ENCODE measurements around the gene LRCH4.
A peak's percentile ranks its signal among the peaks of the same experiment; 100 is the strongest.

LRCH4 gene

GRCh38 chr7:100604976-100605911 is 19.3 kb upstream of the LRCH4 start:
- no peak for DNase-seq

GRCh38 chr7:100604028-100604975 is 18.4 kb upstream of the LRCH4 start:
- DNase-seq: peak; percentile 34

- DNase-seq: peak; percentile 34
Measured at GRCh38 chr7:100603726-100604027, 17.7 kb upstream of the LRCH4 start.

- peak; percentile 8 for DNase-seq
Measured at GRCh38 chr7:100602889-100603725, 17.2 kb upstream of the LRCH4 start.

GRCh38 chr7:100600730-100601038 is 14.8 kb upstream of the LRCH4 start:
- no peak for DNase-seq

- DNase-seq: no peak
Measured at GRCh38 chr7:100599911-100600729, 14.2 kb upstream of the LRCH4 start.

- no peak for DNase-seq
Measured at GRCh38 chr7:100598425-100598824, 12.5 kb upstream of the LRCH4 start.

GRCh38 chr7:100595188-100595587 is 9.3 kb upstream of the LRCH4 start:
- DNase-seq: no peak

GRCh38 chr7:100591596-100591995 is 5.7 kb upstream of the LRCH4 start:
- DNase-seq: no peak

- DNase-seq: no peak
Measured at GRCh38 chr7:100590077-100590737, 4.3 kb upstream of the LRCH4 start.

GRCh38 chr7:100589341-100589947 is 3.5 kb upstream of the LRCH4 start:
- no peak for DNase-seq

GRCh38 chr7:100588438-100588837 is 2.5 kb upstream of the LRCH4 start:
- DNase-seq: no peak

- DNase-seq: peak; percentile 99
Measured at GRCh38 chr7:100586266-100587025, 517 bp upstream of the LRCH4 start, which contains the start of gene FBXO24. TSS of gene FBXO24 (plus strand) at chr7:100586328. CDS start at chr7:100586626, 298 bp downstream.

GRCh38 chr7:100584683-100585510 is 1.0 kb downstream of the LRCH4 start:
- peak; percentile 27 for DNase-seq

- DNase-seq: peak; percentile 45
Measured at GRCh38 chr7:100584054-100584682, 1.8 kb downstream of the LRCH4 start.

- DNase-seq: peak; percentile 34
Measured at GRCh38 chr7:100583132-100584053, 2.5 kb downstream of the LRCH4 start.

GRCh38 chr7:100582650-100583049 is 3.3 kb downstream of the LRCH4 start:
- DNase-seq: no peak
